Inflammatory macrophage treated with lipopolysaccharide for 4 hours (primary cell): Measurements from ENCODE around the gene FRMD4A.
A peak's percentile ranks its signal among the peaks of the same experiment; 100 is the strongest.

Experiments
- DNase-seq: peaks from one replicate; pipeline ENCODE4 v3.0.0-alpha.2; 2020

FRMD4A gene

DNA sequence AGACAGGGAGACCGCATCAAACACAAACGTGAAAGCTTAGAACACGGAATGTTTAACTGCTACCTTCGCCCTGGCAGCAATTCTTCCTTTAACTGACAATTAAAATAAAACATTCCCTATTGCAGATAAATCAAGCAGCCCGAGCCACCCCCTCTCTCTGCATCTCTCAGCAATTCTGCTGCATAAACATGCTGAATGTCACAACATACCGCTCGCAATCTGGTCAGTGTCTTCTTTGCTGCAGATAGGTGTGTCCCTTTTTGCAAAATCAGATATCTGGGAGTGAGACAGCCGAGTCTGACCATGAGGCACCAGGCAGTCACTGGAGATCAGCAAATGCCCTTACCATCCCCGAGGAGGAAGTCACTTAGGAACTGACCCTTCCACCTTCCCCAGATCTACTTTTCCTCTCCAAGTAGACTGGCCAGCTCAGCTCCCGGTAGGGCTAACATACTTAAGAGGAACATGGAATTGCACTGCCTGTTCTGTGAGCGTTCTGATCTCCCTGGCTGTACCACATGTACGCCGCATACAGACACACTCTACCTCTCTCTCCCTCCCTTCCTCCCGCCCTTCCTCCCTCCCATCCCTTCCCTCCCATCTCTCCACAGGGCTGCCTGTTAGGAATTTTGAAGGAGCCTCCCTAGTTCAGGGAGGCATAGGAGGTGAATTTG lies at the start of gene FRMD4A:
Gene FRMD4A, minus strand, starts transcription at position 537 of the 674 bp plus-strand sequence.
- DNase-seq: no peak

DNA sequence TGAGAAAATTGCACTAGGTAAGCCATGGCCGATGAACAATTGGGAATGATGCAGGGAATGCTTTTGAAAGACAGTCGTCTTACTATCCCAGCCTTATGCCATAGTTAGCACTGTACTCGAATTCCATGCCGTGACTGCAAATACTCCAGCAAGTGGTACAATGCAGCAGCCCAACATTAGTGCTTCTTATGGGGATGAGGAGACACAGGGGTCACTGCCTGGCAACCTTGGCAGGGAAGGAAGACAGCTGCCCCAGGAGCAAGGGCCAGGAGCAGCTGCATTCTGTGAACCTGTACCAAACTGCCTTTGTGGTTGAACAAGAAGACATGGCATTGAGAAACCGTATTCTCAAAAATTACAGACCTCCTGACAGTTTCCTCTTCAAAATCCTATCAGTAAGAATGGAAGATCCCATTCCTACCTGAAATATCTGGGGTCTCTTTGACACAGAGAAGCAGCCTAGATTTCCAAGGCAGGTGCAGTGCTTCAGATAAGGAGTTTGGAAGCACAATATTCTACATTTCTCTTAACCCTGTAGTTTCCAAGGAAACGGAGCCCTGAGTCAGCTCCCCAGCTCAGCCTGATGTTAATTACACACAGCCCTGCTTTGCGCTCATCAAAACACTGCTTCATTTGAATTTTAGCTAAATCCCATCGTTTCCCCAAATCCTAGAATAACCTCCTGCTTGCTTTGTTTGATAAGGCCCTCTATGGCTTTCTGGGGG lies 49.0 kb upstream of the FRMD4A start:
- DNase-seq: no peak

DNA sequence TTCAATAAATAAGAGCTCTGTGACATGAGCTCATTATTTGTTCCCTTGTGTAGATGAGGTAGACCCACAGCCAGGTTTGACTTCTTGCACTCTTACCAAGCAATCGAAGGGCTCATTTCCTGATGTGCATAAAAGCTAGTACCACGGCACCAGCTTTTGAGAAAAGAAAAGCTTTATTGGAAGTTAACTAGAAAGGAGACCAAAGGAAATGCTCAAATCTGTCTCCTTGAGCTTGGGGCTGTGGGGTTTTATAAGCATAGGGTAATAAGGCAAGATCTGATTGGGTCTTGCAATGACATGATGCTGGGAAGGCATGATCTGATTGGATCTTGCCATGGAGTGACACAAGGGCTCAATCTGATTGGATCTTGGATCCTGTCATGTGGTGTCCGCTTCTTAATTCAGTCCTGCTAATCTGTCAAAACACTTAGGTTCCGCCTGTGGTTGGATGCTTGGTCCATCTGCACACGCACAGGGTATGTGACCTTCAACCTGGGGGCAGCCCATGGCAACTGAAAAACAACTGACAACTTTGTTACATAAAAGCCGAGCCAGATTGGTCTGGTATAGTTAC lies 47.8 kb upstream of the FRMD4A start:
- DNase-seq: no peak

DNA sequence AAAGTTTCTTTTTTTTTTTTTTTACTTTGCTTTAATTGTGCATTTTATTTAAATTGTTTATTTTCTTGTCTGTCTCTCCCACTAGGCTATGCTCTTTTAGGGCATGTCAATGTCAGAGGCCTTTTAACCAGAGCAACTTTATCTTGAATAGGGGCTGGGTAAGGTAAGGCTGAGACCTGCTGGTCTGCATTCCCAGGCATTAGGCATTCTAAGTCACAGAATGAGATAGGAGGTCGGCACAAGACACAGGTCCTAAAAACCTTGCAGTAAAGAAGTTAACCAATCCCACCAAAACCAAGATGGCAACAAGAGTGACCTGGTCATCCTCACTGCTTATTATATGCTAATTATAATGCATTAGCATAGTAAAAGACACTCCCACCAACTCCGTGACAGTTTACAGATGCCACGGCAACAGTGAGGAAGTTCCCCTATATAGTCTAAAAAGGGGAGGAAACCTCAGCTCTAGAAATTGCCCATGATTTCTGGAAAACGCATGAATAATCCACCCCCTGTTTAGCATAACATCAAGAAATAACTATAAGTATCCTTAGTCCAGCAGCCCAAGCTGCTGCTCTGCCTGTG lies 47.0 kb upstream of the FRMD4A start:
- no peak for DNase-seq

DNA sequence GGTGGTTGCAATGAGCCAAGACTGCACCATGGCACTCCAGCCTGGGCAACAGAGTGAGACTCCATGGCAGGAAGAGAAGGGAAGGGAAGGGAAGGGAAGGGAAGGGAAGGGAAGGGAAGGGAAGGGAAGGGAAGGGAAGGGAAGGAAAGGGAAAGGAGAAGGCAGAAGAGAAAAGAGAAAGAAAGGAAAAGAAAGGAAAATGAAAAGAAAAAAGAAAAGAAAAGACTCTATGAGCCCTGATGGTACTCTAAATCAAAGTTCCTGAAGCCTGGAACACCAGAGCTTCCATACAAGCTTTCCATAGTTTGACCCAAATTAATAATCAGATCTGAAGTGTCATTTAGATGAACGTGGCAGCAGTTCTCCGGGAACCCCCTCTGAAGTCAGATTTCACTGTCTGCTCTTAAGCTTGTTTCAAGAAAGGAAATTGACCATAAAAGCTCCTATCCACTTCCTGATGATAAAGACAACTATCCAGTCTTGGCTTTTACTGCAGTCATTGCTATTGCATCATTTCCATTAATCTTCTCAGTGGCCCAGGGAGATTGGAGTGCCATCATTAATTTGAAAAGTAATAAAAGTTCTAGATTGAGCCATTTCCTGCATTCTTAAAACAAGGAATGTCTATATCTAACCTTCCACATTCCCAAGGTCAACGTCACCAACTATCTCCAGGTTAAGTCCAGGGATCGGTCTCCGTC lies 44.2 kb upstream of the FRMD4A start:
- no peak for DNase-seq

DNA sequence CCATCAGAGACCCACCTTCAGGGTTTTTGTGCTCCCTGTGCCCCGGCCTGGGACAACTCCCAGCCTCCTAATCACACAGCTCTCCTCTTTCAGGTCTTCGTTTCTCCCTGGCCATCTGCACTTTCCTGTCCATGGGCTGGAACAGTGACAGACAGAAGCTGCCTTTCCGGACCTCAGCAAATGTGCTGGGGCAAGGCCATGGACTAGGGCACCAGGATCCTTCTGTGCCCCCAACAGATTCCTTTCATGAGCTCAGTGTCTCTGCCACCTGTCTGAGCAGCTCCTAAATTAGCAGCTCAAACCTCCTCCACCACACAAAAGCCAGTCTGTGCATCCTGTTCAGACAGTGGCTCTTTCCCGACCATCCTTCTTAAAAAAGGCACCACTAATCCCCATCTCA lies 41.9 kb upstream of the FRMD4A start:
- DNase-seq: no peak

DNA sequence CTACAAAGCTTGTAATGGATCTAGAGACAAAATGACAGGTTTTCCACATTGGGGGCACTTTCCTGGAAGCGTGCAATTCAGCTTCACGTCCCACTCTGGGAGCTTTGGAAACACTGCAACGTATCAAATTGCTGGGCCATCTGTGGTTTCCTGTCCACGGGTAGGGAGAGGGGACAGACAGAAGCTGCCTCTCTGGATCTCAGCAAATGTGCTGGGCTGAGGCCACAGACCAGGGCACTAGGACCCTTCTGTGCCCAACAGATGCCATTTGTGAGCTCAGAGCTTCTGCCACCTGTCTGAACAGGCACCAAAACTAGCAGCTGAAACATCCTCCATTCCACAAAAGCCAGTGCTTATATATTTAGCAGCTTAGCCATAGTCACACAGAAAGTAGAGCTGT lies 40.9 kb upstream of the FRMD4A start:
- no peak for DNase-seq

DNA sequence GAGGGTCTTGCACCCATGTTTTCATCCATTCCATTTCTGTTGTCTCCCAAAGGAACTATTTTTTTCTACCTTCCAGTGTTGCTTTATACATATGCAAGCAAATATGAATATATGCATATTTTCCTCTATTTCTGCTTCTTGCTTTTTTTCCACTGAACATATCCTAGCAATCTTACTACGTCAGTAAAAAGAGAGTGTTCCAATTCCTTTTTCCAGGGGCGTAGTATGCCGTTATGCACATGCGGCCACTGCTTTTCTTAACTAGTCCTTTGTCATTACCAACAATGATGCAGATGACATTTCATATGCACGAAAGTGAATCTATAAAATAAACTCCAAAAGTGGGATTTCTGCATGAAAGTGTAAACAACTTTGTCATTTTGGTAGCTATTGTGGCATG lies 40.2 kb upstream of the FRMD4A start:
- no peak for DNase-seq

DNA sequence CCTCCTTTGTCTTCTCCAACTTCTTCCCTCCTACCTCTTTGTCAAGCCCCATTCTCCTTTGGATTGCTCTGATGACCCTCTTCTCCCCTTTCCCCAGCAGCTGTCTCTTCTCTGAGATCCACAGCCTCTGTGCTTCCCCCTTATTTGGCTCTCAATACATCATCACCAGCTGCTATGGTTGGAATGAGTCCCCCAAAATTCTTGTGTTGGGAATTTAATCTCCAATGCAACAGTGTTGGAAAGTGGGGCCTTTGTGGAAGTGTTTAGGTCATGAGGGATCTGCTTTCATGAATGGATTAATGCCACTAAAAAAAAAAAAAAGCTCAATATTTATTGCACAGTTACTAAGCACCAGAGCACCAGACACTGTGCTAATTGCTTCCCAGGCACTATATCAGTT lies 39.2 kb upstream of the FRMD4A start:
- no peak for DNase-seq

DNA sequence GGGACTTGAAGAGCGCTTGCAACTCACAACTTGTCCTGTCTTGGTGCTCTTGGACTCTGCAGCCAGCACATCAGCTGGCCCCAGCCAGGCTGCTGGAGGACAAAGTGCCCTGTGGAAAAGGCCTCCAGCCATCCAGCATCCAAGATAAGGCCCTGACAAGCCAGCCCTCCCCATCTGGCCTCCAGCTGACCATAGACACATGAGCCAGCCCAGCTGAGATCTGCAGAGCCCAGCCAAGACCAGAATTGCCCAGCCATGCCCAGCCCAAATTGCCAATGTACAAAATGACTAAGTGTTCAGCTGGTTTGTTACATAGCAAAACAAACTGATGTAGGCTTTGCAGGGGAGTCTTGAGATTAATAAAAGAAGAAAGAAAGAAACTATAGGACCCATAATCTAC lies 36.0 kb upstream of the FRMD4A start:
- DNase-seq: no peak

DNA sequence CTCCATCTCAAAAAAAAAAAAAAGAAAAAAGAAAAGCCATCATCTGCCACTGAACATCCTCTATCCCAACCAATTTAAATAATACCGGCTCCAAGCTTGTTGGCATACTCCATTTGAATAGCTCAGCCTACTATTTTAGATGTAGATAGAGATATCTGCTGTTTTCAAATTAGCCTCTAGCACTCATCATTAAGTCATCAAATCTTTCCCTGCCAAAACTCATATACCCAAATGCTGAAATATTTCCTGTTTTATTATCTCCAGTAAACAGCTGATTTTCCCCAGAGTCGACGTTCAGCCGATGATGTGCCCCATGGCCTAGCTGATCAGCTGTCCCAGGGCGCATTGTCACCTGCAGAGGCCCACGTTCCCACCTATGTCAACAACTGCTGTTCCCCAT lies 34.5 kb upstream of the FRMD4A start:
- DNase-seq: no peak

DNA sequence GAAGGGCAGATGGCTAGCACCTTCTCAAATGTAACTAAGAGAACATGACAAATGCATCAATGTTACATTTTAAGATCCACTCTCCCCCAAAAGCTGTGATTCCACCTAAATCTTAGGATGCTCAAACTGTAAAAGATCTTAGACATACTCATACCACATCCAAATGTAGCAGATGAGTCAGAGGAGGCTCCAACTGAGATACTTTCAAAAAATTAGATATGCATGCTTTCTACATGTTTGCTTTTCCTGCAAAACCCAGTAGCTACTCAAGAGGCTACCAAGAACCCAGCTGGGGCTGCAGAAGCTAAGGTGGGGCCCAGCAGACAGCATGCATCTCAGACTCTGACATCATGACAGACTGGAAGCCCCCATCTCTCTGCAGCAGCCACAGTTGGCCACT lies 31.4 kb upstream of the FRMD4A start:
- DNase-seq: no peak

DNA sequence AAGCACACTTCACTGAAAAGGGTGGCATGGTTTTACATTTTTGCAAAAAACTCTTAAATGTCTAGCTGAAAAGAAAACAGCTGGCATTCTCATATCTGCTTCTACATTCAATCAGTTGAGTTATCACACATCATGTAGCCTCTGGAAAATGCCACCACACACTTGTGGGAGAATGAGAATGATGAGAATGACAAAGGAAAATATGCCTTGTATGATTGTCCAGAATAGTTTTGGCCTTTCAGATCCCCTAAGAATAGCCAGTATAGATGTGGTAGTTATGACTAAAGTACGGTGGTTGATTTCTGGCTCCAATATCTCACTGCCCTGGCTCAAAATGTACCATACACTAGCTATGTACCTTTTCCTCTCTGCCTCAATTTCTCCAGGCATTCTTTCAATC lies 30.2 kb upstream of the FRMD4A start:
- no peak for DNase-seq

DNA sequence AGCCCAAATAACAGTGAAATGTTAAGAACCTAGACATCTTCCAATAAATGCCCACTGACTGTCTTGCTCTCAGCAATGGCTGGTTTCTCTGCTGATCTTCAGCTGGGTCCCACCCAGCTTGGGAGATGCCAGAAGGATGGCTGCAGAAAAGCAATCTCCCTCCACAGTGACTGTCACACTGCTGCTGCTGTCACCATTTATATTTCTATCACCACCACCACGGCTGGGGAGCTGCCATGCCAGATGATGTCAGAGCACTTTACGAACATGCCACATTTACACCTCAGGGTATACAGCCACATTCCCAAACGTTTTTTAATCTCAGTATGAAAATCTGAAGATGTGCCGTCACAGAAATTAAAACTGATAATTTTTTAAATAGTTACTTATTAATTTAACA lies 29.8 kb upstream of the FRMD4A start:
- DNase-seq: no peak

DNA sequence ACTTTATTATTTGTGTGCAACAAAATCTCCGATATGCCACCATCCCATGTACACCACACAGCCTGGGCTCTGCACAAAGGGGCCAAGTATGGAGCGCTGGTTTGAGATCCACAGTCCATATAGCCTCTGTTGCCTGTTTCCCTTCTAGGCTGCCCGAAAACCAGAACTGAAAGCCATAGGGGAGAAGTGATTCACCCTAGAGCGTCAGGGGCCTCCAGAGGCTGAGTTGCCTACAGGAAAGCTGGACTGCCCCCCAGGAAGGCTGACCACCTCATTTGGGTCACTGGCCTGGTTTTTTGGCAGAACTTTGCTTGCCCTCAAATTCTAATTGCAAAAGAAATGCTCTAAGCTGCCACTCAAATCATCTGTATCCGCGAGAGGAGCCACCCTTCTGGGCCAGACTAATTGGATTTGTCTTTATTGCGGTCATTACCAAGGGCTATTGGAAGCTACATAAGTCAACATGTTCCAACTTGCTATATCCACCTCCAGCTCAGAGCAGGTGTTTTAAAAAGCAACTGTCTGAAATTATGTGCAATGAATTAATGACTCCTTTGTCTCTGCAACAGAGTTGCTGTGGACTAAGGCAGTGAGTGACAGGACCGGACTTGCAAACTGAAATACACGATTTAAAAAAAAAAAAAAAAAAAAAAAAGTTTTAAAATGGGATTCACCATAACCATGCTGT lies 28.3 kb upstream of the FRMD4A start:
- DNase-seq: peak; percentile 6

DNA sequence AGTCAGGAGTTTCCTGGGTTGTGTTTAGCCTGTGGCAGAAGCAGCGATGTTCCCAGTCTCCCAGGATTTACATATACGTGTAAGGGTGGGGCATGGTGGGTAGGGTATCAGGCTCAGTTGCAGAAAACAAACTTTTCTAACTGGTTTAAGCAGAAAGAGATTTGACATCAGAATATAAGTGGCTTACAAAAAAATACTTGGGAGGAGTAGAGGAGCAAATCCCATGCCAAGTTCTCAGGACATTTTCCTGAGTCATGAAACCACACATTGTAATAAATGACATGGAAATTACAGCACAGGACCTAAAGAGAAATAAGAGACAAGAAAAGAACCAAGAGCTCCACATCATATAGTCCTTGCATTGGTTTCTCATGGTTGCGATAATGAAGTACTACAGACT lies 26.2 kb upstream of the FRMD4A start:
- DNase-seq: no peak

DNA sequence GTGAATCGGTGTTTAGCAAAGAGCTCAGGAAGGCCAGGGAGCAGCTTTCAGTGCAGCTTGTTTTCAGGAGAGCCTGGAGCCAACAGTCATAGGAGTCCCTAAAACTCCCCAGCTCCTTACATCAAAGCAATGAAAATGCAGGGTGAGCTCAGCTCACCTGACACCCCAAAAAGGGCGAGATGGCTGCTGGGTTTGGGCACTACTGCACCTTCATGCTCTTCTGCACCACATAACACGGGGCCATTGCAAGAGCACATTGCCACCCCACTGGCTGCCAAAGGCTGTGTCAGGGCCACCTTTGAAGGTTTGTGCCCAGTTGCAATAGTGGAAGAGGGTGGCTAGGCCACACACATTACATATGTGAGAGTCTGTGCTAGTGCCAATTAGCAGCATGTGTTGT lies 25.0 kb upstream of the FRMD4A start:
- no peak for DNase-seq

DNA sequence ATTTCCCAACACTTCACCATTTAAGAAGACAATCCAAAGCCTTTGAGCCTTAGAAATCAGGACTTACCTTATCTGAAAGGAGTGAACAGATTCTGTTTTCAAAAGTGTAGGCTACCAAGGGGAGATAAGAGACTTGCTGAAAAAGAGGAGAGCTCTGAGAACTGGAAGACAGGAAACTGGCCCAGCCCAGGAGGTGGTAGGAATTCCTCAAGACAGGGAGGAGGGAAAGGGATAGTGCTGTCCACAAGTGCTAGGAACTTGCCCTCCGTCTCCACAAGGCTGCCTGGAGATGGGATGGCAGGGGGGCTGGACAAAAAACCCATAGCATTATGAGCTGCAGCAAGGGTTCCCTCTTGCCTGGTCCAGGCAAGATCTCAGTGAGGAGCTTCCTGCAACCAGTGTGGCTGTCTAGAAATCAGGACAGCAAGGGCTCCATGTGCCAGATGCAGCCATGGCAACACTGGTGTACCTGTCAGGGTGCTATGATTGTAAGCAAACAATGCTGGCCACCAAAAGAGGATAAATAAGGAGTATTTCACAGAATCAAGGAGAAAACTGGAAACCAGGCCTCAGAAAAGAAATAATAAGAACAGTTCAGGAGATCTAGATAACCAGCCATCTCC lies 22.7 kb upstream of the FRMD4A start:
- DNase-seq: no peak

DNA sequence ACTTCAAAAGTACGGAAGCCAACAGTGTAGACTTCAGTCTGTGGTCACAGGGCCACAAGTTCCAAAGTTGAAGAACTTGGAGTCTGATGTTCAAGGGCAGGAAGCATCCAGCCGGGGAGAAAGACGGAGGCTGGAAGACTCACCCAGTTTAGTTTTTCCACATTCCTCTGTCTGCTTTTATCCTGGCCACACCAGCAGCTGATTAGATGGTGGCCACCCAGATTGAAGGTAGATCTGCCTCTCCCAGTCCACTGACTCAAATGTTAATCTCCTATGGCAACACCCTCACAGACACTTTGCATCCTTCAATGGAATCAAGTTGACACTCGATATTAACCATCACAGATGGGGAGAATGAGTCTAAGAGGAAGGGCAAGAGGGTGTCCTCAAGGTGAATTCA lies 19.3 kb upstream of the FRMD4A start:
- DNase-seq: no peak

DNA sequence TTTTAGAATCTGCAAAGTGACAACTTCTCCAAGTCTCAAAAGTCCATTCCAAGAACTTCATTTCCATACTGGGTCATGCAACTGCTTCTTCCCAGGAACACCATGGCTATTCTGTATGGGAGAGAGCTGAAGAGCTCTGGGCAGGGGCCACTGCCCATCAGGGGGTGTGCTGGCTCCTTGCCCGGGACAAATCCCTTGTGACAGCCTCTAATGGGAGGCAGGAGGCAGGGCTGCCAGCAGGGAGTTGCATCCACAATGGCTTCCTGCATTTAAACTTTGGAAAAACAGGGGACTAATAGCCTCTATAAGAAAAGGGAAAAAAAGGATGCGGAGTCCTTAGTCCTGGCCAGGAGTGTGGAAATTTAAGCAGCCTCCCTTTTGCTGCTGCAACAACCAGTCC lies 18.4 kb upstream of the FRMD4A start:
- no peak for DNase-seq

DNA sequence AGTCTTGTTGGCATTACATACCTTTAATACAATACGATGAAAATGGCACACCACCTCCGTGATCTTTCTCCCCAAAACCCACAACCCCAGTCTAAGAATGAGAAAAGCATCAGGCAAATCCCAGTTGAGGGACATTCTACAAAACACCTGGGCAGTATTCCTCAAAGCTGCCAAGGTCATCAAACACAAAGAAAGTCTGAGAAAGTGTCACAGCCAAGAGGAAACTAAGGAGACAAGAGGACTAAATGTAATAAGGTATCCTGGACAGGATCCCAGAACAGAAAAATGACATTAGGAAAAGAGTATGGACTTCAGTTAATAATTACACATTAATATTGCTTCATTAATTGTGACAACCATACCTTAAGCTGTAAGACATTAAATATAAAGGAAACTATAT lies 14.5 kb upstream of the FRMD4A start:
- DNase-seq: no peak

DNA sequence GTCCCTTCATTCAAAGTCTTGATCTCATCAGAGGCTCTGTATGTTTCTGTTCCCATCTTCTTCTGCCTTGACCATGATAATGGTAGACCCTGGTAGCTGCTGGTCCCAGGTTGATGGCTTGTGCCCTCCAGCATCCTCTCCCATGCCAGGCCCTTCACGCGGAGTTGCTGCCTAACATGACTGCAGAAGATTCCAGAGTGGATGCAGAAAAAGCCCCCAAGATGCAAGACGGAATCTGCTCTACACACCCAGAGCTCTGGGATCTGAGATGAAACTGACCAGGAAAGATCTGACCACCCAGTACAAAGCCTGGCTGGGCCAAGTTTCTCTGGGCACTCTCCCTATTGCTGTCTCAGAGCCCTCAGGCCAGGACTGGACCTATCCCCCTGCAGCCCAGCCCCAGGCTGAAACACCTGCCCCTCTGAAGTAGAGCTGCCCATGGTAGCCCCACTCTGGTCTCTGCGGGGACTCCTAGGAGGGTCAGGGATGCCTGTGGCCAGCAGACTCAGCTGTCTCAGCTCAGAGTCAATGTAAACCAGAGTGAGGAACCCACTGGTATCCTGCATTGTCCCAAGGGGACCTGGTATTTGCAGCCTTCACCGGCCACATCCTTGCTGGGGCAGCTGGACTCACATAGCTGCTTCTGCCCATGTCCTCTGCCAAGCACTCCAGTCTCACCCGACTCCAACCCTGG lies 9.5 kb upstream of the FRMD4A start:
- DNase-seq: no peak
